NB4 (cell line): ENCODE measurements around the gene PLPPR1.

Source experiments
- DNase-seq: peaks from one replicate; pipeline ENCODE4 v3.0.0; 2010; ENCODE audit warnings: low read depth
- H3K4me3 ChIP-seq: one replicate; pipeline ENCODE4 v1.5.1; 2011; ENCODE audit warnings: mild to moderate bottlenecking, low read depth, low read length, moderate library complexity
- CTCF ChIP-seq: IDR thresholded peaks from one replicate; pipeline ENCODE4 v1.5.1; 2012; ENCODE audit warnings: low read depth, low read length
- MYC ChIP-seq: IDR thresholded peaks from 2 replicates; pipeline ENCODE4 v1.6.1; 2011; ENCODE audit warnings: low read depth, low read length
- POLR2A ChIP-seq: IDR thresholded peaks from 2 replicates; pipeline ENCODE4 v1.6.1; 2011; ENCODE audit warnings: mild to moderate bottlenecking; ENCODE audit not compliant: insufficient read length; ENCODE audit errors: extremely low read depth
- TF ChIP-seq, protein P1 (sequence below): IDR thresholded peaks from 2 replicates; pipeline ENCODE4 v1.6.1; 2011; ENCODE audit warnings: low read depth, low read length

PLPPR1 gene

DNA sequence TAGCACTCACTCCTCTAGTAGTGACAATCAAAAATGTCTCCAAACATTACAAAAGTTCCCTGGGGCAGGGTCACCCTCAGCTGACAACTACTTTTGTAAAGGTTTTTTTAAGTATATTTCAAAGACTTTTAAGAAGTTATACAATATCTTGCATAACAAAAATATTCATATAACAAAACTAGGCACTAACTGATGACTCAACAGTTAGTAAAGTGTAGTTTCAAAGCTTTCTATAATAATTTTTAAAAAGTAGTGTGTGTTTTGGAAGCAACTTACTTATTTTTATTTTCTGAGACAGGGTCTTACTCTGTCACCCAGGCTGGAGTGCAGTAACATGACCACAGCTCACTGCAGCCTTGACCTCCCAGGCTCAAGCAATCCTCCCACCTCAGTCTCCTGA is 271.4 kb downstream of the PLPPR1 start:
- TF ChIP-seq MYC, result no peak
- no peak for TF ChIP-seq CTCF
- H3K4me3 ChIP-seq, result no peak overlapping the region
- no peak for DNase-seq

GRCh38 chr9:101307051-101307450 is 278.5 kb downstream of the PLPPR1 start:
- H3K4me3 ChIP-seq, result no peak overlapping the region
- DNase-seq, result no peak
- TF ChIP-seq, protein P1, sequence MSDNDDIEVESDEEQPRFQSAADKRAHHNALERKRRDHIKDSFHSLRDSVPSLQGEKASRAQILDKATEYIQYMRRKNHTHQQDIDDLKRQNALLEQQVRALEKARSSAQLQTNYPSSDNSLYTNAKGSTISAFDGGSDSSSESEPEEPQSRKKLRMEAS, result no peak
- TF ChIP-seq MYC, result no peak
- TF ChIP-seq CTCF, result no peak
- TF ChIP-seq POLR2A, result no peak

GRCh38 chr9:101307524-101308213 is 279.1 kb downstream of the PLPPR1 start:
- no peak for DNase-seq
- H3K4me3 ChIP-seq, result no peak overlapping the region
- TF ChIP-seq, protein P1, result no peak
- TF ChIP-seq MYC (no peak), CTCF (no peak), POLR2A (no peak)

DNA sequence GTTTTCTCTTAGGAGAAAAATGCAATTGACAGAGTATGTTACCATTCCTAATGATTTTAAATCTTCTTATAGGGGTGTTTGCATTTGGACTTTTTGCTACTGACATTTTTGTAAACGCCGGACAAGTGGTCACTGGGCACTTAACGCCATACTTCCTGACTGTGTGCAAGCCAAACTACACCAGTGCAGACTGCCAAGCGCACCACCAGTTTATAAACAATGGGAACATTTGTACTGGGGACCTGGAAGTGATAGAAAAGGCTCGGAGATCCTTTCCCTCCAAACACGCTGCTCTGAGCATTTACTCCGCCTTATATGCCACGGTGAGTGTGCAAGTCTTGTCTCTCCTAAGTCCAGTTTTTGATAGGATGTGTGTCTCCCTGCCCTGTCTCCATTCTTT is 280.6 kb downstream of the PLPPR1 start:
- TF ChIP-seq, protein P1, result no peak
- no peak overlapping the region for H3K4me3 ChIP-seq
- no peak for DNase-seq

- DNase-seq, result no peak
- no peak for TF ChIP-seq CTCF
- no peak for TF ChIP-seq POLR2A
- no peak for TF ChIP-seq MYC
- TF ChIP-seq, protein P1, result no peak
- H3K4me3 ChIP-seq, result no peak overlapping the region
These were observed 282.7 kb downstream of the PLPPR1 start for GRCh38 chr9:101311191-101311590.

DNA sequence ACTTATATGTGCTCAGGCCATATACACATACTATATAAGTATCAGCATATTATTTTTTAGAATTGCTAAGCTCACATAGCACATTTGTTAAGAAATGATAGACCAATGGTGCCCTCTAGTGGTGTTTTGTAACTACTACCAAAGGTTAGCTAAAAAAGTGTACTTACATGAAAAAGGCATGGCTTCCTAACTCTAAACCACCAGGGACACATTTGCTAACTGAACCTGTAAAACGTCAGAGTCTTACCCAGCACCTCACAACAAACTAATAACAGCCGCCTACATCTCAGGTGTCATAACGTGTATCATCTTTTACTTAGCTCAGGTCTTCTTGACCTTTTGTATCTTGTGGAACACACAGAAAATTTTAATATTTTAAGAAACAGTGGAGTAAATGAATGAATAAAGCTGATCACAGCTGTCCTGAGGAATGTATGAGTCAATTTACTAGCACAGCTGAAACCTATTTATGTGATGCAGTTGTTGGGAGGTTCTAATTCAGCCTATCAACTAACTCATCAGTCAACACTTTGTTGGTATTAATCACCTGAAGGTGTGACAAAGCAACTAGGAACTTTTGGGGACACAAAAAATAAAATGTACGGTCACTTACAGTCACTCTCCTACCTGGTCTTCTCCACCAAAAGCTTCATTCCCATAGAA is 283.4 kb downstream of the PLPPR1 start:
- H3K4me3 ChIP-seq, result no peak overlapping the region
- DNase-seq, result peak; percentile 80
- TF ChIP-seq CTCF, result peak; percentile 29
- TF ChIP-seq, protein P1, result no peak
- TF ChIP-seq MYC, result no peak
